GM23338 (cell line): ENCODE data around the gene DRP2. TPM values are rescaled to one million over a fixed set of nuclear protein-coding genes. Genes with fewer than 3 reads are reported as not detected.

Source experiments
- ATAC-seq: fragments of 200-7000 bp; cut with Tn5 transposase; 3 replicates; pipeline ENCODE4 v1.9.1; 2020
- DNase-seq: peaks from one replicate; pipeline ENCODE4 v3.0.0-alpha.2; 2015; ENCODE audit warnings: low spot score
- H2AFZ ChIP-seq: fragments of 200-600 bp; sonication (generic); 2 replicates; pipeline ENCODE4 v1.8.0; 2016; ENCODE audit warnings: antibody characterized with exemption, mild to moderate bottlenecking, moderate library complexity
- H3F3A ChIP-seq: fragments of 200-600 bp; sonication (generic); replicated peaks from 2 replicates; pipeline ENCODE4 v1.8.0; 2017; ENCODE audit warnings: antibody characterized with exemption, mixed run types, low read depth
- H3K27ac ChIP-seq: fragments of 200-600 bp; sonication (generic); 2 replicates; pipeline ENCODE4 v1.6.1; 2016; ENCODE audit warnings: low read depth
- H3K27me3 ChIP-seq: fragments of 200-600 bp; sonication (generic); 2 replicates; pipeline ENCODE4 v1.8.0; 2016; ENCODE audit warnings: mild to moderate bottlenecking, mixed run types, moderate library complexity; ENCODE audit not compliant: insufficient read depth
- H3K36me3 ChIP-seq: fragments of 200-600 bp; sonication (generic); 2 replicates; pipeline ENCODE4 v1.8.0; 2016; ENCODE audit warnings: mild to moderate bottlenecking; ENCODE audit not compliant: insufficient read depth
- H3K4me1 ChIP-seq: fragments of 200-600 bp; sonication (generic); 2 replicates; pipeline ENCODE4 v1.8.0; 2016; ENCODE audit warnings: mild to moderate bottlenecking, moderate library complexity; ENCODE audit not compliant: insufficient read depth
- H3K4me2 ChIP-seq: fragments of 200-600 bp; sonication (generic); 2 replicates; pipeline ENCODE4 v1.7.1; 2017; ENCODE audit warnings: mixed run types
- H3K4me3 ChIP-seq: fragments of 200-600 bp; sonication (generic); 2 replicates; pipeline ENCODE4 v1.6.1; 2016; ENCODE audit warnings: mixed run types
- H3K79me2 ChIP-seq: fragments of 200-600 bp; sonication (generic); replicated peaks from 2 replicates; pipeline ENCODE4 v1.8.0; 2017; ENCODE audit warnings: mild to moderate bottlenecking; ENCODE audit not compliant: insufficient read depth
- H3K9me2 ChIP-seq: fragments of 200-600 bp; sonication (generic); 2 replicates; pipeline ENCODE4 v1.8.0; 2017; ENCODE audit not compliant: insufficient read depth
- H4K20me1 ChIP-seq: fragments of 200-600 bp; sonication (generic); replicated peaks from 2 replicates; pipeline ENCODE4 v1.8.0; 2017; ENCODE audit warnings: mild to moderate bottlenecking; ENCODE audit not compliant: insufficient read depth
- H3K27ac Mint-ChIP-seq: 2 replicates; pipeline ENCODE4 v1.8.0; 2020; ENCODE audit warnings: inconsistent platforms, mild to moderate bottlenecking, moderate library complexity, mixed read lengths
- H3K27me3 Mint-ChIP-seq: 3 replicates; pipeline ENCODE4 v1.8.0; 2022; ENCODE audit warnings: low read depth, mild to moderate bottlenecking, moderate library complexity, mixed read lengths, inconsistent platforms; ENCODE audit not compliant: insufficient read depth, poor library complexity
- H3K36me3 Mint-ChIP-seq: 3 replicates; pipeline ENCODE4 v1.8.0; 2021; ENCODE audit warnings: low read depth, mild to moderate bottlenecking, inconsistent platforms, moderate library complexity, mixed read lengths
- H3K4me1 Mint-ChIP-seq: 3 replicates; pipeline ENCODE4 v1.8.0; 2020; ENCODE audit warnings: mild to moderate bottlenecking, inconsistent platforms, mixed read lengths
- H3K4me3 Mint-ChIP-seq: 3 replicates; pipeline ENCODE4 v1.8.0; 2021; ENCODE audit warnings: moderate library complexity, mild to moderate bottlenecking, inconsistent platforms, mixed read lengths
- H3K9me3 Mint-ChIP-seq: 3 replicates; pipeline ENCODE4 v1.8.0; 2020; ENCODE audit warnings: moderate library complexity, mild to moderate bottlenecking, inconsistent platforms, mixed read lengths
- CREB1 ChIP-seq: fragments of 250-450 bp; sonication (Bioruptor Pico); IDR thresholded peaks from 2 replicates; pipeline ENCODE4 v1.5.0; 2020; ENCODE audit warnings: low read depth, mild to moderate bottlenecking, moderate library complexity
- EZH2 ChIP-seq: fragments of 200-600 bp; sonication (generic); IDR thresholded peaks from one replicate; pipeline ENCODE4 v1.8.0; 2017; ENCODE audit warnings: antibody characterized with exemption, mild to moderate bottlenecking, low read depth; ENCODE audit not compliant: unreplicated experiment
- EZH2phosphoT487 ChIP-seq: fragments of 200-600 bp; sonication (generic); IDR thresholded peaks from one replicate; pipeline ENCODE4 v1.8.1; 2018; ENCODE audit warnings: antibody characterized with exemption; ENCODE audit not compliant: unreplicated experiment
- JUNB ChIP-seq: IDR thresholded peaks from one replicate; pipeline ENCODE4 v1.6.1; 2016; ENCODE audit warnings: antibody characterized with exemption; ENCODE audit not compliant: unreplicated experiment
- NANOG ChIP-seq: IDR thresholded peaks from 2 replicates; pipeline ENCODE4 v1.6.1; 2016; ENCODE audit warnings: antibody characterized with exemption, borderline replicate concordance
- POLR2AphosphoS5 ChIP-seq: IDR thresholded peaks from 2 replicates; pipeline ENCODE4 v1.6.1; 2016; ENCODE audit warnings: antibody characterized with exemption, low read depth
- STAT1 ChIP-seq: IDR thresholded peaks from one replicate; pipeline ENCODE4 v1.6.1; 2016; ENCODE audit warnings: antibody characterized with exemption; ENCODE audit not compliant: unreplicated experiment
- ZNF114 ChIP-seq: fragments of 250-450 bp; sonication (Bioruptor Pico); IDR thresholded peaks from 2 replicates; pipeline ENCODE4 v1.5.0; 2020; ENCODE audit warnings: mild to moderate bottlenecking, moderate library complexity
- ZNF331 ChIP-seq: fragments of 250-450 bp; sonication (Bioruptor Pico); IDR thresholded peaks from 2 replicates; pipeline ENCODE4 v1.5.0; 2020; ENCODE audit warnings: low read depth, mild to moderate bottlenecking, moderate library complexity
- polyA plus RNA-seq: library from polyadenylated mRNA; unstranded; fragments of >200 nt; fragmentation: Nextera tagmentation; extraction: Ambion mirVana; gene quantifications from 2 replicates; pipeline ENCODE4 v1.2.1, GENCODE V29; 2016
- total RNA-seq: library from RNA; depleted of rRNA; stranded (reverse); fragments of >200 nt; shearing (Covaris generic); gene quantifications from 2 replicates; pipeline ENCODE4 v1.2.3, GENCODE V29; 2014
- TF ChIP-seq, protein P1 (sequence below): IDR thresholded peaks from 2 replicates; pipeline ENCODE4 v1.6.1; 2016; ENCODE audit warnings: antibody characterized with exemption
- TF ChIP-seq, protein P2 (sequence below), 2 experiments: fragments of 200-600 bp in 1 of 2; sonication (generic) in 1 of 2; conservative IDR thresholded peaks; 2 replicates each; pipeline versions ENCODE4 v1.5.1 to v1.6.1; 2016 to 2017; ENCODE audit warnings: antibody characterized with exemption in 2 of 2, low read depth in 2 of 2, mild to moderate bottlenecking in 2 of 2, moderate library complexity in 1 of 2
- TF ChIP-seq, protein P3 (sequence below): IDR thresholded peaks from one replicate; pipeline ENCODE4 v1.6.1; 2018; ENCODE audit warnings: antibody characterized with exemption; ENCODE audit not compliant: unreplicated experiment

DRP2 gene
- total and polyA plus RNA-seq, 2 experiments from 2014 or later: 0.24 TPM; not detected in 1

DNA sequence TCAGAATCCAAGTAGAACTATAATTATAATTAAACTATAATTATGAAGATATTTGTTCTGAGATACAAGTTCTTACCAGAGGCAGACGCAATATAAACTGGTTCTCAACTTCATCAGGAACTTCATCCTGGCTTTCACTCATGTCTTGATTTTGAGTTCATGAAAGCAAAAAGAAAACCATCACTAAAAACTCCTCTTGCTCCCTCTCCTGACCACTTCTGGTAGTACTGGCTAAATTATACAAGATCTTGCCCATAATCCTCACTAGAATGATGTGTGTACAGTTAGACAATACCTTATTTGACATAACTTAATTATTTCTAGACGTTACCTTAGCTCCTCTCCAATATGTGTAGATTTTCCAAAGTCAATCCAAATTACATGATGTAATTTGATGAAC is 67.8 kb downstream of the DRP2 start:
- Mint-ChIP-seq H3K27me3 (peaks cover 2% of the 10 kb centered on the region), H3K36me3 (no peaks in the 10 kb centered on the region), H3K27ac (no peak overlapping the region), H3K9me3 (peaks cover 2% of the 10 kb centered on the region; the same call in 2 of the 3 replicates), H3K4me3 (no peak overlapping the region), H3K4me1 (no peaks in the 10 kb centered on the region)
- ATAC-seq (no peak), DNase-seq (peak; percentile 57)
- Histone ChIP-seq H2AFZ (no peak overlapping the region), H3K36me3 (no peaks in the 10 kb centered on the region), H3K4me1 (no peaks in the 10 kb centered on the region), H3K4me3 (no peak overlapping the region), H3K79me2 (no peaks in the 10 kb centered on the region), H3K27me3 (peaks cover 21% of the 10 kb centered on the region), H3F3A (no peaks in the 10 kb centered on the region), H3K4me2 (no peak overlapping the region), H3K9me2 (no peaks in the 10 kb centered on the region), H3K27ac (no peak overlapping the region), H4K20me1 (no peaks in the 10 kb centered on the region)
- TF ChIP-seq, protein P1, sequence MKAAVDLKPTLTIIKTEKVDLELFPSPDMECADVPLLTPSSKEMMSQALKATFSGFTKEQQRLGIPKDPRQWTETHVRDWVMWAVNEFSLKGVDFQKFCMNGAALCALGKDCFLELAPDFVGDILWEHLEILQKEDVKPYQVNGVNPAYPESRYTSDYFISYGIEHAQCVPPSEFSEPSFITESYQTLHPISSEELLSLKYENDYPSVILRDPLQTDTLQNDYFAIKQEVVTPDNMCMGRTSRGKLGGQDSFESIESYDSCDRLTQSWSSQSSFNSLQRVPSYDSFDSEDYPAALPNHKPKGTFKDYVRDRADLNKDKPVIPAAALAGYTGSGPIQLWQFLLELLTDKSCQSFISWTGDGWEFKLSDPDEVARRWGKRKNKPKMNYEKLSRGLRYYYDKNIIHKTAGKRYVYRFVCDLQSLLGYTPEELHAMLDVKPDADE: no peak
- TF ChIP-seq EZH2phosphoT487 (no peak), CREB1 (no peak)
- TF ChIP-seq, protein P2, sequence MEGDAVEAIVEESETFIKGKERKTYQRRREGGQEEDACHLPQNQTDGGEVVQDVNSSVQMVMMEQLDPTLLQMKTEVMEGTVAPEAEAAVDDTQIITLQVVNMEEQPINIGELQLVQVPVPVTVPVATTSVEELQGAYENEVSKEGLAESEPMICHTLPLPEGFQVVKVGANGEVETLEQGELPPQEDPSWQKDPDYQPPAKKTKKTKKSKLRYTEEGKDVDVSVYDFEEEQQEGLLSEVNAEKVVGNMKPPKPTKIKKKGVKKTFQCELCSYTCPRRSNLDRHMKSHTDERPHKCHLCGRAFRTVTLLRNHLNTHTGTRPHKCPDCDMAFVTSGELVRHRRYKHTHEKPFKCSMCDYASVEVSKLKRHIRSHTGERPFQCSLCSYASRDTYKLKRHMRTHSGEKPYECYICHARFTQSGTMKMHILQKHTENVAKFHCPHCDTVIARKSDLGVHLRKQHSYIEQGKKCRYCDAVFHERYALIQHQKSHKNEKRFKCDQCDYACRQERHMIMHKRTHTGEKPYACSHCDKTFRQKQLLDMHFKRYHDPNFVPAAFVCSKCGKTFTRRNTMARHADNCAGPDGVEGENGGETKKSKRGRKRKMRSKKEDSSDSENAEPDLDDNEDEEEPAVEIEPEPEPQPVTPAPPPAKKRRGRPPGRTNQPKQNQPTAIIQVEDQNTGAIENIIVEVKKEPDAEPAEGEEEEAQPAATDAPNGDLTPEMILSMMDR (conservative IDR thresholded peaks at IDR 0.05; ENCODE audit: low read depth in 2 of 2): peak; percentile 51 to 53

DNA sequence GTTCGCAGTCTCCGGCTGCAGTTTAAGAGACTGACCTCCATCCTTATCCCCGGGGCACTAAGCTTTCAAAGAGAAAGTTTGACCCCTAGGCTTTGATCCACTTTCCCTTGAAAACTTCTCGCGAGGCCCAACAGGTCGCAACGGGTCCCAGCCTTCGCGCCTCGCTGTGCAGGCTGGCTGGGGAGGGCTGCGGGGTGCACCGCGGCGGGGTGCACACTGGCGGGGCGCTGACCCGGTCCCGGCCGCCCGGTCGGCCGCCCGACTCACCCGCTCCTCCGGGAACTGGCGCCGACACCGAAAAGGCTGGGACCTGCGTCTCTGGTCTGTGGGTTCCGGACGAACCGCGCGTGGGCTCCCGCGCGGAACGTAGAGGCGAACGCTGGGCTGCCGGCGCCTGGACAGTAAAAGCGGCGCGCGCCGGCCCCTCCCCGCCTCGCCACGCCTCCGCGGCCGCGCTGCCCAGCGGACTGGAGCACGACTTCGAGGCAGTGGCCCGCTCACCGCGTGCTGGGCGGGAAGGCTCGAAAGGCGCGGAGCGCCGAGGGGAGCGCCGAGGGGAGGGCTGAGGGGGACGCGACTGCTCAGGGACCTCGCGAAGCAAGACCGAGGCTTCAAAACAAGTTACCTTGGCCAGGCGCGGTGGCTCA is 71.5 kb downstream of the DRP2 start, which contains the start of gene TAF7L:
TSS of gene TAF7L (minus strand) at position 378 of the 647 bp plus-strand sequence. CDS start 3,791 bp downstream, outside the sequence.
- no peak within 1 kb of the TSS; the same call in 1 of the 2 replicates for H3K4me2 ChIP-seq
- no peaks in the 10 kb centered on the region for H3K79me2 ChIP-seq
- Mint-ChIP-seq H3K27me3 (no peaks in the 10 kb centered on the region), H3K36me3 (no peaks in the 10 kb centered on the region), H3K27ac (no peak within 1 kb of the TSS), H3K4me3 (no peak within 1 kb of the TSS), H3K4me1 (no peaks in the 10 kb centered on the region), H3K9me3 (peaks cover 2% of the 10 kb centered on the region; the same call in 2 of the 3 replicates)
- H3K27ac ChIP-seq: no peak within 1 kb of the TSS
- H3K36me3 ChIP-seq: no peaks in the 10 kb centered on the region
- no peaks in the 10 kb centered on the region for H3K9me2 ChIP-seq
- H2AFZ ChIP-seq: no peak within 1 kb of the TSS
- peak; percentile 54 for ATAC-seq
- peak; percentile 33 for DNase-seq
- H3K27me3 ChIP-seq: peaks cover 21% of the 10 kb centered on the region
- no peaks in the 10 kb centered on the region for H3F3A ChIP-seq
- peak within 1 kb of the TSS; percentile 34; the same call in 1 of the 2 replicates for H3K4me3 ChIP-seq
- H3K4me1 ChIP-seq: no peaks in the 10 kb centered on the region
- H4K20me1 ChIP-seq: no peaks in the 10 kb centered on the region
- TF ChIP-seq JUNB (no peak), CREB1 (no peak), EZH2phosphoT487 (no peak), STAT1 (no peak), EZH2 (no peak), POLR2AphosphoS5 (no peak), ZNF331 (no peak), NANOG (no peak), ZNF114 (no peak)
- TF ChIP-seq, protein P1: no peak
- TF ChIP-seq, protein P3, sequence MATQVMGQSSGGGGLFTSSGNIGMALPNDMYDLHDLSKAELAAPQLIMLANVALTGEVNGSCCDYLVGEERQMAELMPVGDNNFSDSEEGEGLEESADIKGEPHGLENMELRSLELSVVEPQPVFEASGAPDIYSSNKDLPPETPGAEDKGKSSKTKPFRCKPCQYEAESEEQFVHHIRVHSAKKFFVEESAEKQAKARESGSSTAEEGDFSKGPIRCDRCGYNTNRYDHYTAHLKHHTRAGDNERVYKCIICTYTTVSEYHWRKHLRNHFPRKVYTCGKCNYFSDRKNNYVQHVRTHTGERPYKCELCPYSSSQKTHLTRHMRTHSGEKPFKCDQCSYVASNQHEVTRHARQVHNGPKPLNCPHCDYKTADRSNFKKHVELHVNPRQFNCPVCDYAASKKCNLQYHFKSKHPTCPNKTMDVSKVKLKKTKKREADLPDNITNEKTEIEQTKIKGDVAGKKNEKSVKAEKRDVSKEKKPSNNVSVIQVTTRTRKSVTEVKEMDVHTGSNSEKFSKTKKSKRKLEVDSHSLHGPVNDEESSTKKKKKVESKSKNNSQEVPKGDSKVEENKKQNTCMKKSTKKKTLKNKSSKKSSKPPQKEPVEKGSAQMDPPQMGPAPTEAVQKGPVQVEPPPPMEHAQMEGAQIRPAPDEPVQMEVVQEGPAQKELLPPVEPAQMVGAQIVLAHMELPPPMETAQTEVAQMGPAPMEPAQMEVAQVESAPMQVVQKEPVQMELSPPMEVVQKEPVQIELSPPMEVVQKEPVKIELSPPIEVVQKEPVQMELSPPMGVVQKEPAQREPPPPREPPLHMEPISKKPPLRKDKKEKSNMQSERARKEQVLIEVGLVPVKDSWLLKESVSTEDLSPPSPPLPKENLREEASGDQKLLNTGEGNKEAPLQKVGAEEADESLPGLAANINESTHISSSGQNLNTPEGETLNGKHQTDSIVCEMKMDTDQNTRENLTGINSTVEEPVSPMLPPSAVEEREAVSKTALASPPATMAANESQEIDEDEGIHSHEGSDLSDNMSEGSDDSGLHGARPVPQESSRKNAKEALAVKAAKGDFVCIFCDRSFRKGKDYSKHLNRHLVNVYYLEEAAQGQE: no peak
